H9 (cell line): ENCODE measurements around the gene SH3PXD2B. TPM values are rescaled to one million over a fixed set of nuclear protein-coding genes. Genes with fewer than 3 reads are reported as not detected.

Source experiments
- DNase-seq: peaks from one replicate; pipeline ENCODE4 v3.0.0-alpha.2; 2017
- H2AFZ ChIP-seq: one replicate; pipeline ENCODE4 v1.6.1; 2013; ENCODE audit warnings: mild to moderate bottlenecking, low read length, control low read depth, moderate library complexity
- H2AK5ac ChIP-seq: 2 replicates; pipeline ENCODE4 v1.6.1; 2013; ENCODE audit warnings: low read length, control low read depth, mixed read lengths; ENCODE audit not compliant: insufficient read length
- H2BK120ac ChIP-seq: one replicate; pipeline ENCODE4 v1.6.1; 2013; ENCODE audit warnings: low read depth, mild to moderate bottlenecking, low read length, control low read depth, inconsistent platforms; ENCODE audit not compliant: poor library complexity, severe bottlenecking
- H2BK12ac ChIP-seq: 2 replicates; pipeline ENCODE4 v1.6.1; 2013; ENCODE audit warnings: low read length, control low read depth, mixed read lengths, low read depth; ENCODE audit not compliant: insufficient read length
- H2BK15ac ChIP-seq: 2 replicates; pipeline ENCODE4 v1.6.1; 2013; ENCODE audit warnings: low read depth, low read length, control low read depth
- H2BK20ac ChIP-seq: one replicate; pipeline ENCODE4 v1.6.1; 2013; ENCODE audit warnings: low read depth, mild to moderate bottlenecking, low read length, control low read depth, inconsistent platforms; ENCODE audit not compliant: poor library complexity, severe bottlenecking
- H2BK5ac ChIP-seq: 2 replicates; pipeline ENCODE4 v1.6.1; 2013; ENCODE audit warnings: low read length, control low read depth, mixed read lengths; ENCODE audit not compliant: insufficient read length
- H3K14ac ChIP-seq: 2 replicates; pipeline ENCODE4 v1.6.1; 2013; ENCODE audit warnings: low read length, control low read depth; ENCODE audit not compliant: insufficient read depth
- H3K18ac ChIP-seq: 2 replicates; pipeline ENCODE4 v1.6.1; 2013; ENCODE audit warnings: low read depth, mild to moderate bottlenecking, mixed read lengths, low read length, control low read depth; ENCODE audit not compliant: insufficient read length
- H3K23ac ChIP-seq: 2 replicates; pipeline ENCODE4 v1.6.1; 2013; ENCODE audit warnings: low read length, control low read depth, mixed read lengths, low read depth; ENCODE audit not compliant: insufficient read length
- H3K23me2 ChIP-seq: 2 replicates; pipeline ENCODE4 v1.6.1; 2013; ENCODE audit warnings: low read depth, mild to moderate bottlenecking, mixed read lengths, low read length, control low read depth; ENCODE audit not compliant: insufficient read length, poor library complexity, severe bottlenecking
- H3K27ac ChIP-seq: 2 replicates; pipeline ENCODE4 v1.5.1; 2013; ENCODE audit warnings: low read length, control low read depth, mixed read lengths, low read depth; ENCODE audit not compliant: insufficient read length
- H3K27me3 ChIP-seq: 2 replicates; pipeline ENCODE4 v1.6.1; 2013; ENCODE audit warnings: low read length, control low read depth, inconsistent platforms; ENCODE audit not compliant: insufficient read depth
- H3K4ac ChIP-seq: 2 replicates; pipeline ENCODE4 v1.6.1; 2013; ENCODE audit warnings: low read depth, mild to moderate bottlenecking, control low read depth, inconsistent platforms, low read length, moderate library complexity
- H3K4me1 ChIP-seq: 2 replicates; pipeline ENCODE4 v1.6.1; 2013; ENCODE audit warnings: low read length, control low read depth, inconsistent platforms; ENCODE audit not compliant: insufficient read depth
- H3K4me2 ChIP-seq: 2 replicates; pipeline ENCODE4 v1.6.1; 2013; ENCODE audit warnings: low read length, control low read depth, mixed read lengths; ENCODE audit not compliant: insufficient read length, insufficient read depth
- H3K56ac ChIP-seq: 2 replicates; pipeline ENCODE4 v1.6.1; 2013; ENCODE audit warnings: low read depth, mild to moderate bottlenecking, mixed read lengths, low read length, control low read depth; ENCODE audit not compliant: insufficient read length
- H3K79me1 ChIP-seq: 2 replicates; pipeline ENCODE4 v1.6.1; 2013; ENCODE audit warnings: low read depth, mild to moderate bottlenecking, moderate library complexity, low read length, control low read depth, inconsistent platforms; ENCODE audit not compliant: insufficient read depth, poor library complexity, severe bottlenecking
- H3K79me2 ChIP-seq: 2 replicates; pipeline ENCODE4 v1.6.1; 2013; ENCODE audit warnings: low read length, control low read depth, inconsistent platforms; ENCODE audit not compliant: insufficient read depth
- H3K9ac ChIP-seq: 2 replicates; pipeline ENCODE4 v1.6.1; 2013; ENCODE audit warnings: low read length, control low read depth, mixed read lengths; ENCODE audit not compliant: insufficient read length; ENCODE audit errors: extremely low read depth
- H3K9me3 ChIP-seq: one replicate; pipeline ENCODE4 v1.6.1; 2013; ENCODE audit warnings: low read depth, low read length, inconsistent platforms; ENCODE audit not compliant: control insufficient read depth
- H3T11ph ChIP-seq: one replicate; pipeline ENCODE4 v1.6.1; 2013; ENCODE audit warnings: mild to moderate bottlenecking, low read length, control low read depth, inconsistent platforms
- H4K20me1 ChIP-seq: one replicate; pipeline ENCODE4 v1.6.1; 2013; ENCODE audit not compliant: control insufficient read depth, insufficient read length, insufficient read depth
- H4K5ac ChIP-seq: 2 replicates; pipeline ENCODE4 v1.6.1; 2013; ENCODE audit warnings: low read depth, mild to moderate bottlenecking, mixed read lengths, low read length, control low read depth; ENCODE audit not compliant: insufficient read length
- H4K8ac ChIP-seq: replicated peaks from 2 replicates; pipeline ENCODE4 v1.6.1; 2013; ENCODE audit warnings: low read length, control low read depth, mixed read lengths, low read depth; ENCODE audit not compliant: insufficient read length
- H4K91ac ChIP-seq: 2 replicates; pipeline ENCODE4 v1.6.1; 2013; ENCODE audit warnings: low read depth, mild to moderate bottlenecking, moderate library complexity, mixed read lengths, low read length, control low read depth; ENCODE audit not compliant: insufficient read length
- H3K27ac Mint-ChIP-seq, 3 experiments: 2 replicates in 2 of 3; 3 replicates in 1 of 3; pipeline ENCODE4 v1.8.0; 2020 to 2021; ENCODE audit warnings: mixed read lengths in 3 of 3, mild to moderate bottlenecking in 1 of 3, moderate library complexity in 1 of 3
- H3K27me3 Mint-ChIP-seq: 2 replicates; pipeline ENCODE4 v1.8.0; 2021; ENCODE audit warnings: low read depth, mild to moderate bottlenecking, moderate library complexity, mixed read lengths
- H3K36me3 Mint-ChIP-seq, 3 experiments: 2 replicates in 2 of 3; 3 replicates in 1 of 3; pipeline ENCODE4 v1.8.0; 2020 to 2021; ENCODE audit warnings: low read depth in 3 of 3, mixed read lengths in 3 of 3; ENCODE audit not compliant: insufficient read depth in 1 of 3
- H3K4me1 Mint-ChIP-seq, 2 experiments: 2 replicates each; pipeline ENCODE4 v1.8.0; 2020; ENCODE audit warnings: mixed read lengths in 2 of 2
- H3K4me3 Mint-ChIP-seq, 2 experiments: 2 replicates in 1 of 2; 3 replicates in 1 of 2; pipeline ENCODE4 v1.8.0; 2020 to 2021; ENCODE audit warnings: mild to moderate bottlenecking in 2 of 2, mixed read lengths in 2 of 2, moderate library complexity in 1 of 2
- H3K9me3 Mint-ChIP-seq, 2 experiments: 2 replicates in 1 of 2; 3 replicates in 1 of 2; pipeline ENCODE4 v1.8.0; 2020; ENCODE audit warnings: mild to moderate bottlenecking in 2 of 2, mixed read lengths in 2 of 2, moderate library complexity in 1 of 2
- WGBS: extraction: QIAGEN DNeasy Blood & Tissue Kit; methylation state at CpG from one replicate; pipeline ENCODE4 v1.1.7; 2013; ENCODE audit warnings: missing lambda C conversion rate, low lambda C conversion rate, mixed read lengths; ENCODE audit not compliant: insufficient read length; ENCODE audit errors: extremely low coverage; 5-methylcytosine and 5-hydroxymethylcytosine counted together
- total RNA-seq: library from RNA; stranded (reverse); gene quantifications from 2 replicates; pipeline ENCODE4 v1.2.1, GENCODE V29; 2021
- TF ChIP-seq, protein P1 (sequence below): fragments of 200-600 bp; sonication (generic); conservative IDR thresholded peaks from 3 replicates; pipeline ENCODE4 v1.8.0; 2021; ENCODE audit warnings: antibody characterized with exemption, mild to moderate bottlenecking

SH3PXD2B gene
- total RNA-seq, 1 experiment from 2014 or later: 49.0 TPM

DNA sequence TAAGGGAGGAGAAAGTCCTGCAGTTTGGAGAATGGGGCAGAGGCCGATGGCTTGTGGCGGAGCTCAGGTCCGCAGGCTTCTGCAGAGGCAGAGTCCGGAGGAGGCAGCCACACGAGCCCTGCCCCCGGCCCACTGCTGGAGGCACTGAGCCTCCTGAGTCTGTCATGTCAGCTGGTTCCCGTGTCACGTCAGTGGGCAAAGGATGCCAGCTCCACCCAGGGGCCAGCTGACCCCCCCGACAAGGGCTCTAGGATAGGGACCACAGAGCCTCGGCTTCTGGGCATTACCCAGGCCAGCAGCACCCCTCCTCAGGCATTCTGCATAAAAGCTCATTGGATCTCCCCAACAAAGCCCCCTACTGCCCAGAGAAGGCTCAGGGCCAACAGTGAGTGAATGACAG is 8.5 kb downstream of the SH3PXD2B start:
- Mint-ChIP-seq H3K9me3 (no peaks in the 10 kb centered on the region), H3K4me3 (no peak overlapping the region; a peak in 1 of 5 replicates), H3K27me3 (no peaks in the 10 kb centered on the region; the same call in 1 of the 2 replicates), H3K27ac (no peak overlapping the region), H3K4me1 (peaks cover 26 to 44% of the 10 kb centered on the region in 2 experiments), H3K36me3 (peaks cover under 1 to 21% (median 3%) of the 10 kb centered on the region in 3 experiments; a peak in 4 of 7 replicates)
- Histone ChIP-seq H2BK20ac (no peak overlapping the region), H3K56ac (no peak overlapping the region), H3K79me1 (peaks cover 8% of the 10 kb centered on the region), H3K9ac (no peak overlapping the region), H2BK5ac (no peak overlapping the region), H4K91ac (no peak overlapping the region), H3K27ac (no peak overlapping the region), H4K20me1 (no peaks in the 10 kb centered on the region), H3K18ac (no peak overlapping the region), H3K14ac (no peak overlapping the region), H2BK120ac (no peak overlapping the region), H4K5ac (no peak overlapping the region), H3K4me2 (no peak overlapping the region), H4K8ac (no peak overlapping the region), H3K4me1 (0 out of 2 replicates have a peak, but pooled peaks cover 2% of the 10 kb centered on the region), H2BK15ac (no peak overlapping the region), H2AK5ac (no peak overlapping the region), H3K23me2 (no peaks in the 10 kb centered on the region), H2BK12ac (no peak overlapping the region), H3K9me3 (no peaks in the 10 kb centered on the region), H2AFZ (no peak overlapping the region), H3K4ac (no peak overlapping the region), H3K79me2 (peaks cover 14% of the 10 kb centered on the region; the same call in 1 of the 2 replicates), H3T11ph (no peak overlapping the region), H3K27me3 (no peaks in the 10 kb centered on the region), H3K23ac (no peak overlapping the region)
- TF ChIP-seq, protein P1, sequence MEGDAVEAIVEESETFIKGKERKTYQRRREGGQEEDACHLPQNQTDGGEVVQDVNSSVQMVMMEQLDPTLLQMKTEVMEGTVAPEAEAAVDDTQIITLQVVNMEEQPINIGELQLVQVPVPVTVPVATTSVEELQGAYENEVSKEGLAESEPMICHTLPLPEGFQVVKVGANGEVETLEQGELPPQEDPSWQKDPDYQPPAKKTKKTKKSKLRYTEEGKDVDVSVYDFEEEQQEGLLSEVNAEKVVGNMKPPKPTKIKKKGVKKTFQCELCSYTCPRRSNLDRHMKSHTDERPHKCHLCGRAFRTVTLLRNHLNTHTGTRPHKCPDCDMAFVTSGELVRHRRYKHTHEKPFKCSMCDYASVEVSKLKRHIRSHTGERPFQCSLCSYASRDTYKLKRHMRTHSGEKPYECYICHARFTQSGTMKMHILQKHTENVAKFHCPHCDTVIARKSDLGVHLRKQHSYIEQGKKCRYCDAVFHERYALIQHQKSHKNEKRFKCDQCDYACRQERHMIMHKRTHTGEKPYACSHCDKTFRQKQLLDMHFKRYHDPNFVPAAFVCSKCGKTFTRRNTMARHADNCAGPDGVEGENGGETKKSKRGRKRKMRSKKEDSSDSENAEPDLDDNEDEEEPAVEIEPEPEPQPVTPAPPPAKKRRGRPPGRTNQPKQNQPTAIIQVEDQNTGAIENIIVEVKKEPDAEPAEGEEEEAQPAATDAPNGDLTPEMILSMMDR: no peak
- whole genome bisulfite sequencing: no CpG with 5 or more reads among the region's 10 CpGs
- no peak for DNase-seq
